H9 (cell line): ENCODE data around the gene OAF. TPM values are rescaled to one million over a fixed set of nuclear protein-coding genes. Genes with fewer than 3 reads are reported as not detected.

Source experiments
- DNase-seq: peaks from one replicate; pipeline ENCODE4 v3.0.0-alpha.2; 2017
- H2AFZ ChIP-seq: one replicate; pipeline ENCODE4 v1.6.1; 2013; ENCODE audit warnings: mild to moderate bottlenecking, low read length, control low read depth, moderate library complexity
- H2AK5ac ChIP-seq: 2 replicates; pipeline ENCODE4 v1.6.1; 2013; ENCODE audit warnings: low read length, control low read depth, mixed read lengths; ENCODE audit not compliant: insufficient read length
- H2BK120ac ChIP-seq: one replicate; pipeline ENCODE4 v1.6.1; 2013; ENCODE audit warnings: low read depth, mild to moderate bottlenecking, low read length, control low read depth, inconsistent platforms; ENCODE audit not compliant: poor library complexity, severe bottlenecking
- H2BK12ac ChIP-seq: 2 replicates; pipeline ENCODE4 v1.6.1; 2013; ENCODE audit warnings: low read length, control low read depth, mixed read lengths, low read depth; ENCODE audit not compliant: insufficient read length
- H2BK15ac ChIP-seq: 2 replicates; pipeline ENCODE4 v1.6.1; 2013; ENCODE audit warnings: low read depth, low read length, control low read depth
- H2BK20ac ChIP-seq: one replicate; pipeline ENCODE4 v1.6.1; 2013; ENCODE audit warnings: low read depth, mild to moderate bottlenecking, low read length, control low read depth, inconsistent platforms; ENCODE audit not compliant: poor library complexity, severe bottlenecking
- H2BK5ac ChIP-seq: 2 replicates; pipeline ENCODE4 v1.6.1; 2013; ENCODE audit warnings: low read length, control low read depth, mixed read lengths; ENCODE audit not compliant: insufficient read length
- H3K14ac ChIP-seq: 2 replicates; pipeline ENCODE4 v1.6.1; 2013; ENCODE audit warnings: low read length, control low read depth; ENCODE audit not compliant: insufficient read depth
- H3K18ac ChIP-seq: 2 replicates; pipeline ENCODE4 v1.6.1; 2013; ENCODE audit warnings: low read depth, mild to moderate bottlenecking, mixed read lengths, low read length, control low read depth; ENCODE audit not compliant: insufficient read length
- H3K23ac ChIP-seq: 2 replicates; pipeline ENCODE4 v1.6.1; 2013; ENCODE audit warnings: low read length, control low read depth, mixed read lengths, low read depth; ENCODE audit not compliant: insufficient read length
- H3K23me2 ChIP-seq: 2 replicates; pipeline ENCODE4 v1.6.1; 2013; ENCODE audit warnings: low read depth, mild to moderate bottlenecking, mixed read lengths, low read length, control low read depth; ENCODE audit not compliant: insufficient read length, poor library complexity, severe bottlenecking
- H3K27ac ChIP-seq: 2 replicates; pipeline ENCODE4 v1.5.1; 2013; ENCODE audit warnings: low read length, control low read depth, mixed read lengths, low read depth; ENCODE audit not compliant: insufficient read length
- H3K27me3 ChIP-seq: 2 replicates; pipeline ENCODE4 v1.6.1; 2013; ENCODE audit warnings: low read length, control low read depth, inconsistent platforms; ENCODE audit not compliant: insufficient read depth
- H3K4ac ChIP-seq: 2 replicates; pipeline ENCODE4 v1.6.1; 2013; ENCODE audit warnings: low read depth, mild to moderate bottlenecking, control low read depth, inconsistent platforms, low read length, moderate library complexity
- H3K4me1 ChIP-seq: 2 replicates; pipeline ENCODE4 v1.6.1; 2013; ENCODE audit warnings: low read length, control low read depth, inconsistent platforms; ENCODE audit not compliant: insufficient read depth
- H3K4me2 ChIP-seq: 2 replicates; pipeline ENCODE4 v1.6.1; 2013; ENCODE audit warnings: low read length, control low read depth, mixed read lengths; ENCODE audit not compliant: insufficient read length, insufficient read depth
- H3K56ac ChIP-seq: 2 replicates; pipeline ENCODE4 v1.6.1; 2013; ENCODE audit warnings: low read depth, mild to moderate bottlenecking, mixed read lengths, low read length, control low read depth; ENCODE audit not compliant: insufficient read length
- H3K79me1 ChIP-seq: 2 replicates; pipeline ENCODE4 v1.6.1; 2013; ENCODE audit warnings: low read depth, mild to moderate bottlenecking, moderate library complexity, low read length, control low read depth, inconsistent platforms; ENCODE audit not compliant: insufficient read depth, poor library complexity, severe bottlenecking
- H3K79me2 ChIP-seq: 2 replicates; pipeline ENCODE4 v1.6.1; 2013; ENCODE audit warnings: low read length, control low read depth, inconsistent platforms; ENCODE audit not compliant: insufficient read depth
- H3K9ac ChIP-seq: 2 replicates; pipeline ENCODE4 v1.6.1; 2013; ENCODE audit warnings: low read length, control low read depth, mixed read lengths; ENCODE audit not compliant: insufficient read length; ENCODE audit errors: extremely low read depth
- H3K9me3 ChIP-seq: one replicate; pipeline ENCODE4 v1.6.1; 2013; ENCODE audit warnings: low read depth, low read length, inconsistent platforms; ENCODE audit not compliant: control insufficient read depth
- H3T11ph ChIP-seq: one replicate; pipeline ENCODE4 v1.6.1; 2013; ENCODE audit warnings: mild to moderate bottlenecking, low read length, control low read depth, inconsistent platforms
- H4K20me1 ChIP-seq: one replicate; pipeline ENCODE4 v1.6.1; 2013; ENCODE audit not compliant: control insufficient read depth, insufficient read length, insufficient read depth
- H4K5ac ChIP-seq: 2 replicates; pipeline ENCODE4 v1.6.1; 2013; ENCODE audit warnings: low read depth, mild to moderate bottlenecking, mixed read lengths, low read length, control low read depth; ENCODE audit not compliant: insufficient read length
- H4K8ac ChIP-seq: replicated peaks from 2 replicates; pipeline ENCODE4 v1.6.1; 2013; ENCODE audit warnings: low read length, control low read depth, mixed read lengths, low read depth; ENCODE audit not compliant: insufficient read length
- H4K91ac ChIP-seq: 2 replicates; pipeline ENCODE4 v1.6.1; 2013; ENCODE audit warnings: low read depth, mild to moderate bottlenecking, moderate library complexity, mixed read lengths, low read length, control low read depth; ENCODE audit not compliant: insufficient read length
- H3K27ac Mint-ChIP-seq, 3 experiments: 2 replicates in 2 of 3; 3 replicates in 1 of 3; pipeline ENCODE4 v1.8.0; 2020 to 2021; ENCODE audit warnings: mixed read lengths in 3 of 3, mild to moderate bottlenecking in 1 of 3, moderate library complexity in 1 of 3
- H3K27me3 Mint-ChIP-seq: 2 replicates; pipeline ENCODE4 v1.8.0; 2021; ENCODE audit warnings: low read depth, mild to moderate bottlenecking, moderate library complexity, mixed read lengths
- H3K36me3 Mint-ChIP-seq, 3 experiments: 2 replicates in 2 of 3; 3 replicates in 1 of 3; pipeline ENCODE4 v1.8.0; 2020 to 2021; ENCODE audit warnings: low read depth in 3 of 3, mixed read lengths in 3 of 3; ENCODE audit not compliant: insufficient read depth in 1 of 3
- H3K4me1 Mint-ChIP-seq, 2 experiments: 2 replicates each; pipeline ENCODE4 v1.8.0; 2020; ENCODE audit warnings: mixed read lengths in 2 of 2
- H3K4me3 Mint-ChIP-seq, 2 experiments: 2 replicates in 1 of 2; 3 replicates in 1 of 2; pipeline ENCODE4 v1.8.0; 2020 to 2021; ENCODE audit warnings: mild to moderate bottlenecking in 2 of 2, mixed read lengths in 2 of 2, moderate library complexity in 1 of 2
- H3K9me3 Mint-ChIP-seq, 2 experiments: 2 replicates in 1 of 2; 3 replicates in 1 of 2; pipeline ENCODE4 v1.8.0; 2020; ENCODE audit warnings: mild to moderate bottlenecking in 2 of 2, mixed read lengths in 2 of 2, moderate library complexity in 1 of 2
- CTCF ChIP-seq: fragments of 200-600 bp; sonication (generic); conservative IDR thresholded peaks from 3 replicates; pipeline ENCODE4 v1.8.0; 2021; ENCODE audit warnings: antibody characterized with exemption, mild to moderate bottlenecking
- WGBS: extraction: QIAGEN DNeasy Blood & Tissue Kit; methylation state at CpG from one replicate; pipeline ENCODE4 v1.1.7; 2013; ENCODE audit warnings: missing lambda C conversion rate, low lambda C conversion rate, mixed read lengths; ENCODE audit not compliant: insufficient read length; ENCODE audit errors: extremely low coverage; 5-methylcytosine and 5-hydroxymethylcytosine counted together
- total RNA-seq: library from RNA; stranded (reverse); gene quantifications from 2 replicates; pipeline ENCODE4 v1.2.1, GENCODE V29; 2021

The OAF gene
- total RNA-seq, 1 experiment from 2014 or later: 1.1 TPM

- H3K4me3 Mint-ChIP-seq: no peak overlapping the region
- no peak overlapping the region for H2AFZ ChIP-seq
- no peak overlapping the region for H3K23ac ChIP-seq
- no peak overlapping the region for H3K56ac ChIP-seq
- peaks cover 21% of the 10 kb centered on the region for H3K27me3 ChIP-seq
- H4K91ac ChIP-seq: no peak overlapping the region
- H3K4ac ChIP-seq: no peak overlapping the region
- no peak overlapping the region for H2BK12ac ChIP-seq
- no peaks in the 10 kb centered on the region for H3K4me1 ChIP-seq
- no peak for TF ChIP-seq CTCF
- H3K27ac Mint-ChIP-seq: no peak overlapping the region
- no peak overlapping the region for H2BK20ac ChIP-seq
- no peak overlapping the region for H2BK120ac ChIP-seq
- H2AK5ac ChIP-seq: no peak overlapping the region
- no peak overlapping the region for H3K27ac ChIP-seq
- no peak overlapping the region for H4K8ac ChIP-seq
- no peaks in the 10 kb centered on the region for H4K20me1 ChIP-seq
- H2BK5ac ChIP-seq: no peak overlapping the region
- H3K36me3 Mint-ChIP-seq: no peaks in the 10 kb centered on the region
- no peaks in the 10 kb centered on the region for H3K23me2 ChIP-seq
- H3K9me3 ChIP-seq: no peaks in the 10 kb centered on the region
- H3T11ph ChIP-seq: no peak overlapping the region
- no peaks in the 10 kb centered on the region for H3K79me1 ChIP-seq
- H3K79me2 ChIP-seq: no peaks in the 10 kb centered on the region
- no peak for DNase-seq
- no peak overlapping the region for H2BK15ac ChIP-seq
- peaks cover 95% of the 10 kb centered on the region for H3K27me3 Mint-ChIP-seq
- H3K9ac ChIP-seq: no peak overlapping the region
- no peaks in the 10 kb centered on the region for H3K9me3 Mint-ChIP-seq
- peaks cover 20 to 32% of the 10 kb centered on the region in 2 experiments for H3K4me1 Mint-ChIP-seq
- no peak overlapping the region for H3K18ac ChIP-seq
- H3K4me2 ChIP-seq: no peak overlapping the region
- H4K5ac ChIP-seq: no peak overlapping the region
- WGBS: no CpG with 5 or more reads among the region's 13 CpGs
- no peak overlapping the region for H3K14ac ChIP-seq
Observed at GRCh38 chr11:120219232-120219937, 8.6 kb downstream of the OAF start.
